ENCODE results near the gene CARD14. TPM values are rescaled to one million over a fixed set of nuclear protein-coding genes. Genes with fewer than 3 reads are reported as not detected.

Gene CARD14
- total and polyA plus RNA-seq, 2 experiments from 2014 or later: 0.08 to 0.52 TPM

- Histone ChIP-seq H3K79me2 (replicated peaks; ENCODE audit: insufficient read depth) (peaks cover 60% of the 10 kb centered on the region), H3K36me3 (ENCODE audit: insufficient read depth) (peaks cover 29% of the 10 kb centered on the region), H3F3A (replicated peaks; ENCODE audit: low read depth) (0 out of 2 replicates have a peak, but pooled peaks cover 11% of the 10 kb centered on the region), H3K4me2 (peak within 1 kb of the TSS; percentile 97), H3K27ac (ENCODE audit: low read depth) (peak within 1 kb of the TSS; percentile 68), H2AFZ (peak within 1 kb of the TSS; percentile 56), H3K9me2 (ENCODE audit: insufficient read depth) (no peaks in the 10 kb centered on the region), H3K27me3 (ENCODE audit: insufficient read depth) (no peaks in the 10 kb centered on the region), H4K20me1 (replicated peaks; ENCODE audit: insufficient read depth) (peaks cover 45% of the 10 kb centered on the region), H3K4me3 (peak within 1 kb of the TSS; percentile 98), H3K4me1 (ENCODE audit: insufficient read depth) (peaks cover 17% of the 10 kb centered on the region)
- peaks cover 15% of the 10 kb centered on the region for H3K27me3 Mint-ChIP-seq (ENCODE audit: insufficient read depth, low read depth, poor library complexity)
- DNase-seq (ENCODE audit: low spot score) (peak; percentile 100), ATAC-seq (peak; percentile 85)
- peaks cover 31% of the 10 kb centered on the region for H3K4me1 Mint-ChIP-seq
- TF ChIP-seq REST (IDR thresholded peaks at IDR 0.05; ENCODE audit: unreplicated experiment) (no peak), ZNF462 (CRISPR knock-in tag; IDR thresholded peaks at IDR 0.05) (no peak), CREB1 (CRISPR knock-in tag; IDR thresholded peaks at IDR 0.05; ENCODE audit: low read depth) (peak; percentile 86), EZH2phosphoT487 (IDR thresholded peaks at IDR 0.05; ENCODE audit: unreplicated experiment) (no peak), ZNF331 (CRISPR knock-in tag; IDR thresholded peaks at IDR 0.05; ENCODE audit: low read depth) (no peak), CTCF (conservative IDR thresholded peaks at IDR 0.05; ENCODE audit: low read depth in 2 of 2) (peak in 1 of 2 experiments; percentile 24; a peak in 2 of 4 replicates), EZH2 (IDR thresholded peaks at IDR 0.05; ENCODE audit: low read depth, unreplicated experiment) (no peak), NANOG (IDR thresholded peaks at IDR 0.05; ENCODE audit: borderline replicate concordance) (no peak), ETS1 (IDR thresholded peaks at IDR 0.05) (no peak), STAT1 (IDR thresholded peaks at IDR 0.05; ENCODE audit: unreplicated experiment) (no peak), POLR2AphosphoS5 (IDR thresholded peaks at IDR 0.05; ENCODE audit: low read depth) (peak; percentile 95), JUNB (IDR thresholded peaks at IDR 0.05; ENCODE audit: unreplicated experiment) (no peak), ZNF114 (CRISPR knock-in tag; IDR thresholded peaks at IDR 0.05) (no peak)
- no peaks in the 10 kb centered on the region for H3K9me3 Mint-ChIP-seq
- peak within 1 kb of the TSS; percentile 90 for H3K27ac Mint-ChIP-seq
- peak within 1 kb of the TSS; percentile 87 for H3K4me3 Mint-ChIP-seq
- peaks cover 36% of the 10 kb centered on the region for H3K36me3 Mint-ChIP-seq (ENCODE audit: low read depth)
Observed at GRCh38 chr17:80147035-80147822, 22.6 kb upstream of the CARD14 start, which contains the start of gene EIF4A3. EIF4A3 (minus strand) TSS chr17:80147128; CDS start chr17:80146961, 167 bp downstream.
